ENCODE results near the gene UBE2D2.

GRCh38 chr5:139636975-139637408 is 75.9 kb downstream of the UBE2D2 start:
- TF ChIP-seq CTCF (IDR thresholded peaks at IDR 0.05) = no peak
- no peak for TF ChIP-seq POLR2A (IDR thresholded peaks at IDR 0.05)
